ENCODE data around the gene SELE.

DNA sequence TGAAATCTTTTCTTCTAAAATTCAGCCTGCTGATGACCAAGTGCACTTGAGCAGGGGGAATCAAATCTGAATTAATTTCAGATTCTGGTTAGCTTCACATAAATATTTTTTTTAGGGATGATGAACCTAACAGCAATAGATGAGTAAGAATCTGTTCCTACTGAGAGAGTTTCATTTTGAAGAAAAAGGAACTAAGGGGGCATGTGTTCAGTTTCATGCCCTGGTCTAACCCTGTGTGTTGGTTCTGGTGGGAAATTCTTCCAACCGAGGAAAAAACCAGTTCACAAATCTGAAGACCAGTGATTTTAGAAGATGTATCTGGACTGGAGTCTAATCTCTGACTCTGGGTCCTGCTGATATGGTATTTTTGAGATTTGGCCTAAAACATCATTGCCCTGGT, 36.1 kb downstream of the SELE start:
- TF ChIP-seq, protein P1, sequence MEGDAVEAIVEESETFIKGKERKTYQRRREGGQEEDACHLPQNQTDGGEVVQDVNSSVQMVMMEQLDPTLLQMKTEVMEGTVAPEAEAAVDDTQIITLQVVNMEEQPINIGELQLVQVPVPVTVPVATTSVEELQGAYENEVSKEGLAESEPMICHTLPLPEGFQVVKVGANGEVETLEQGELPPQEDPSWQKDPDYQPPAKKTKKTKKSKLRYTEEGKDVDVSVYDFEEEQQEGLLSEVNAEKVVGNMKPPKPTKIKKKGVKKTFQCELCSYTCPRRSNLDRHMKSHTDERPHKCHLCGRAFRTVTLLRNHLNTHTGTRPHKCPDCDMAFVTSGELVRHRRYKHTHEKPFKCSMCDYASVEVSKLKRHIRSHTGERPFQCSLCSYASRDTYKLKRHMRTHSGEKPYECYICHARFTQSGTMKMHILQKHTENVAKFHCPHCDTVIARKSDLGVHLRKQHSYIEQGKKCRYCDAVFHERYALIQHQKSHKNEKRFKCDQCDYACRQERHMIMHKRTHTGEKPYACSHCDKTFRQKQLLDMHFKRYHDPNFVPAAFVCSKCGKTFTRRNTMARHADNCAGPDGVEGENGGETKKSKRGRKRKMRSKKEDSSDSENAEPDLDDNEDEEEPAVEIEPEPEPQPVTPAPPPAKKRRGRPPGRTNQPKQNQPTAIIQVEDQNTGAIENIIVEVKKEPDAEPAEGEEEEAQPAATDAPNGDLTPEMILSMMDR (IDR thresholded peaks at IDR 0.05) = no peak
- no peak for TF ChIP-seq POLR2A (IDR thresholded peaks at IDR 0.05; ENCODE audit: low read depth)

All from esophagus muscularis mucosa (tissue), 3 donors.